IMR-90 (cell line): ENCODE measurements around the gene MROH2A. TPM values are rescaled to one million over a fixed set of nuclear protein-coding genes. Genes with fewer than 3 reads are reported as not detected.

Experiments
- ATAC-seq: fragments of 200-7000 bp; cut with Tn5 transposase; 2 replicates; pipeline ENCODE4 v1.9.1; 2020; ENCODE audit warnings: low read depth, mild to moderate bottlenecking, moderate library complexity
- BruUV-seq: library from RNA; stranded (reverse); fragments of 400-500 nt; replicated peaks from 2 replicates; lab custom pipeline; 2021; lab: Mats Ljungman, UMichigan
- CTCF ChIA-PET: fragments of 300-600 bp; formaldehyde crosslinking; extraction: SDS; loops from one replicate; lab custom pipeline; 2021; ENCODE audit warnings: antibody characterized with exemption; lab: Yijun Ruan, JAX
- POLR2A ChIA-PET: fragments of 300-600 bp; sonication (Branson Sonifier 250); formaldehyde crosslinking; loops from one replicate; lab custom pipeline; 2022; ENCODE audit warnings: antibody characterized with exemption; ENCODE audit not compliant: unreplicated experiment; lab: Charles Lee
- DNase-seq: peaks from one replicate; pipeline ENCODE4 v3.0.0; 2013
- H2AFZ ChIP-seq: replicated peaks from 2 replicates; pipeline ENCODE3; 2013; ENCODE audit warnings: low read length, mild to moderate bottlenecking; ENCODE audit not compliant: poor library complexity
- H2AK5ac ChIP-seq: 2 replicates; pipeline ENCODE4 v1.6.1; 2013; ENCODE audit warnings: low read depth, low read length, inconsistent platforms
- H2AK9ac ChIP-seq: replicated peaks from 2 replicates; pipeline ENCODE3; 2013; ENCODE audit warnings: mild to moderate bottlenecking, low read depth, low read length, moderate library complexity; ENCODE audit not compliant: poor library complexity
- H2BK120ac ChIP-seq: 2 replicates; pipeline ENCODE4 v1.6.1; 2013; ENCODE audit warnings: low read depth, low read length, inconsistent platforms
- H2BK15ac ChIP-seq: 3 replicates; pipeline ENCODE4 v1.6.1; 2013; ENCODE audit warnings: low read depth, low read length, inconsistent platforms
- H2BK20ac ChIP-seq: 2 replicates; pipeline ENCODE4 v1.6.1; 2013; ENCODE audit warnings: low read depth, mild to moderate bottlenecking, inconsistent platforms, low read length, moderate library complexity
- H2BK5ac ChIP-seq: 2 replicates; pipeline ENCODE4 v1.6.1; 2013; ENCODE audit warnings: mild to moderate bottlenecking, low read depth, low read length, inconsistent platforms; ENCODE audit not compliant: poor library complexity, severe bottlenecking
- H3K14ac ChIP-seq: replicated peaks from 2 replicates; pipeline ENCODE4 v1.6.1; 2013; ENCODE audit warnings: low read depth, low read length, inconsistent platforms
- H3K18ac ChIP-seq: 2 replicates; pipeline ENCODE4 v1.6.1; 2013; ENCODE audit warnings: low read depth, low read length, control low read depth
- H3K23ac ChIP-seq: 2 replicates; pipeline ENCODE4 v1.6.1; 2013; ENCODE audit warnings: low read depth, low read length, inconsistent platforms
- H3K27ac ChIP-seq: 2 replicates; pipeline ENCODE4 v1.5.1; 2013; ENCODE audit warnings: mild to moderate bottlenecking, control low read depth, low read length; ENCODE audit not compliant: insufficient read depth
- H3K27me3 ChIP-seq: 2 replicates; pipeline ENCODE4 v1.6.1; 2013; ENCODE audit warnings: low read length; ENCODE audit not compliant: control insufficient read depth, insufficient read depth
- H3K36me3 ChIP-seq: 2 replicates; pipeline ENCODE4 v1.6.1; 2013; ENCODE audit warnings: low read length, mixed read lengths; ENCODE audit not compliant: control insufficient read depth, insufficient read depth
- H3K4ac ChIP-seq: 2 replicates; pipeline ENCODE4 v1.6.1; 2013; ENCODE audit warnings: low read depth, low read length, inconsistent platforms
- H3K4me1 ChIP-seq: 2 replicates; pipeline ENCODE4 v1.6.1; 2013; ENCODE audit warnings: low read length, mixed read lengths; ENCODE audit not compliant: control insufficient read depth, insufficient read depth
- H3K4me2 ChIP-seq: 2 replicates; pipeline ENCODE4 v1.6.1; 2013; ENCODE audit warnings: low read depth, mild to moderate bottlenecking, control low read depth, low read length, moderate library complexity
- H3K4me3 ChIP-seq: 2 replicates; pipeline ENCODE4 v1.5.1; 2013; ENCODE audit warnings: low read depth, mild to moderate bottlenecking, control low read depth, low read length, moderate library complexity; ENCODE audit not compliant: insufficient read depth
- H3K56ac ChIP-seq: 2 replicates; pipeline ENCODE4 v1.6.1; 2013; ENCODE audit warnings: low read length, inconsistent platforms; ENCODE audit not compliant: insufficient read depth; ENCODE audit errors: extremely low read depth
- H3K79me1 ChIP-seq, 2 experiments: 2 replicates each; pipeline ENCODE4 v1.6.1; 2013; ENCODE audit warnings: low read length in 2 of 2, inconsistent platforms in 1 of 2, low read depth in 1 of 2
- H3K9ac ChIP-seq: 2 replicates; pipeline ENCODE4 v1.6.1; 2013; ENCODE audit warnings: low read depth, low read length, control low read depth
- H3K9me1 ChIP-seq: 2 replicates; pipeline ENCODE4 v1.6.1; 2013; ENCODE audit warnings: low read length, inconsistent platforms; ENCODE audit not compliant: insufficient read depth
- H3K9me3 ChIP-seq: 2 replicates; pipeline ENCODE4 v1.6.1; 2013; ENCODE audit warnings: low read length; ENCODE audit not compliant: control insufficient read depth, insufficient read depth
- H4K20me1 ChIP-seq: 2 replicates; pipeline ENCODE4 v1.6.1; 2013; ENCODE audit warnings: low read length, inconsistent platforms; ENCODE audit not compliant: insufficient read depth
- H4K5ac ChIP-seq: 2 replicates; pipeline ENCODE4 v1.6.1; 2013; ENCODE audit warnings: mild to moderate bottlenecking, low read depth, low read length, control low read depth
- H4K8ac ChIP-seq, 2 experiments: 2 replicates each; pipeline ENCODE4 v1.6.1; 2013; ENCODE audit warnings: low read depth in 2 of 2, low read length in 2 of 2, control low read depth in 1 of 2, inconsistent platforms in 1 of 2
- H4K91ac ChIP-seq: 2 replicates; pipeline ENCODE4 v1.6.1; 2013; ENCODE audit warnings: low read depth, low read length, inconsistent platforms; ENCODE audit not compliant: insufficient read depth
- BHLHE40 ChIP-seq: fragments of 150-350 bp; IDR thresholded peaks from 2 replicates; pipeline ENCODE4 v1.6.1; 2016; ENCODE audit warnings: mild to moderate bottlenecking, low read depth, low read length
- CEBPB ChIP-seq: IDR thresholded peaks from 2 replicates; pipeline ENCODE4 v1.6.1; 2012; ENCODE audit warnings: low read depth, low read length, improper control_type of control experiment
- CHD1 ChIP-seq: IDR thresholded peaks from 2 replicates; pipeline ENCODE4 v1.6.1; 2012; ENCODE audit warnings: low read depth, low read length, improper control_type of control experiment
- CTCF ChIP-seq: conservative IDR thresholded peaks from 2 replicates; pipeline ENCODE4 v1.5.1; 2012; ENCODE audit warnings: mild to moderate bottlenecking, low read depth, low read length, improper control_type of control experiment
- ELK1 ChIP-seq: fragments of 150-350 bp; IDR thresholded peaks from 2 replicates; pipeline ENCODE4 v1.6.1; 2016; ENCODE audit warnings: low read depth, mild to moderate bottlenecking, low read length, moderate library complexity, borderline replicate concordance
- FOS ChIP-seq: fragments of 150-350 bp; IDR thresholded peaks from 2 replicates; pipeline ENCODE4 v1.6.1; 2016; ENCODE audit warnings: low read depth, low read length
- MAFK ChIP-seq: IDR thresholded peaks from 2 replicates; pipeline ENCODE4 v1.6.1; 2012; ENCODE audit warnings: low read depth, low read length, improper control_type of control experiment
- MAZ ChIP-seq: IDR thresholded peaks from 2 replicates; pipeline ENCODE4 v1.6.1; 2012; ENCODE audit warnings: low read depth, mild to moderate bottlenecking, low read length, improper control_type of control experiment, moderate library complexity, borderline replicate concordance
- MXI1 ChIP-seq: IDR thresholded peaks from 2 replicates; pipeline ENCODE4 v1.6.1; 2012; ENCODE audit warnings: low read depth, mild to moderate bottlenecking, low read length, moderate library complexity, borderline replicate concordance
- NFE2L2 ChIP-seq: fragments of 150-350 bp; IDR thresholded peaks from 2 replicates; pipeline ENCODE4 v1.6.1; 2016; ENCODE audit warnings: low read depth, mild to moderate bottlenecking, low read length
- POLR2A ChIP-seq: IDR thresholded peaks from 2 replicates; pipeline ENCODE4 v1.6.1; 2012; ENCODE audit warnings: mild to moderate bottlenecking, low read depth, low read length
- RAD21 ChIP-seq: IDR thresholded peaks from 2 replicates; pipeline ENCODE4 v1.6.1; 2012; ENCODE audit warnings: low read length, improper control_type of control experiment
- RCOR1 ChIP-seq: IDR thresholded peaks from 2 replicates; pipeline ENCODE4 v1.6.1; 2012; ENCODE audit warnings: mild to moderate bottlenecking, low read length, improper control_type of control experiment; ENCODE audit not compliant: insufficient replicate concordance
- RFX5 ChIP-seq: IDR thresholded peaks from 2 replicates; pipeline ENCODE4 v1.8.0; 2012; ENCODE audit warnings: low read depth, mild to moderate bottlenecking, low read length, moderate library complexity
- SMC3 ChIP-seq: fragments of 150-350 bp; IDR thresholded peaks from 2 replicates; pipeline ENCODE4 v1.6.1; 2016; ENCODE audit warnings: low read depth, mild to moderate bottlenecking, antibody characterized with exemption, low read length, moderate library complexity
- USF2 ChIP-seq: fragments of 150-350 bp; IDR thresholded peaks from 2 replicates; pipeline ENCODE4 v1.6.1; 2017; ENCODE audit warnings: mild to moderate bottlenecking, antibody characterized with exemption, low read length, low read depth
- WGBS, 2 experiments: methylation state at CpG; one replicate each; pipeline versions ENCODE4 v1.1.5 to v1.1.7; 2013; ENCODE audit warnings: missing lambda C conversion rate in 2 of 2; ENCODE audit not compliant: insufficient read length in 1 of 2; ENCODE audit errors: extremely low coverage in 2 of 2; 5-methylcytosine and 5-hydroxymethylcytosine counted together
- dilution Hi-C: fragments of 300-500 bp; cut with HindIII; formaldehyde crosslinking; loops from one replicate; pipeline ENCODE4 v1.14.3; 2018; ENCODE audit warnings: low sequenced_read_pairs; ENCODE audit not compliant: unreplicated experiment
- in situ Hi-C: fragments of 300-500 bp; cut with MboI; formaldehyde crosslinking; loops from 3 replicates; pipeline ENCODE4 v1.14.3; 2019; ENCODE audit warnings: low sequenced_read_pairs, inconsistent platforms, mixed read lengths
- intact Hi-C: fragments of 100-400 bp; cut with micrococcal nuclease; formaldehyde crosslinking; loops from 2 replicates; pipeline ENCODE4 v1.10.0; 2022
- polyA plus RNA-seq, 3 experiments: library from polyadenylated mRNA; depleted of rRNA; stranded (reverse); fragments of >200 nt; gene quantifications; 2 replicates each; pipeline ENCODE4 v1.2.3, GENCODE V29; 2012; ENCODE audit warnings: low replicate concordance in 1 of 3
- total RNA-seq: library from RNA; depleted of rRNA; stranded (reverse); fragments of >200 nt; gene quantifications from 2 replicates; pipeline ENCODE4 v1.2.3, GENCODE V29; 2012

MROH2A gene
- total and polyA plus RNA-seq, 2 of the 4 experiments (the other 2 are of a cell fraction), result not detected

- Histone ChIP-seq H2AK5ac (no peak overlapping the region), H4K8ac (no peak overlapping the region), H3K9me3 (no peaks in the 10 kb centered on the region), H3K4me3 (no peak overlapping the region), H3K36me3 (no peaks in the 10 kb centered on the region), H4K91ac (no peak overlapping the region), H3K23ac (no peak overlapping the region), H4K5ac (no peak overlapping the region), H3K9ac (no peak overlapping the region), H2AK9ac (peak overlapping the region; percentile 66), H4K20me1 (no peaks in the 10 kb centered on the region), H3K4ac (no peak overlapping the region), H3K14ac (no peak overlapping the region), H3K56ac (no peak overlapping the region), H3K4me2 (no peak overlapping the region), H3K27ac (no peak overlapping the region), H3K4me1 (peaks cover 6% of the 10 kb centered on the region), H3K18ac (no peak overlapping the region), H3K79me1 (no peaks in the 10 kb centered on the region), H2BK20ac (no peak overlapping the region), H3K9me1 (0 out of 2 replicates have a peak, but pooled peaks cover 5% of the 10 kb centered on the region), H2BK15ac (no peak overlapping the region), H3K27me3 (no peaks in the 10 kb centered on the region), H2BK5ac (no peak overlapping the region), H2BK120ac (no peak overlapping the region), H2AFZ (no peak overlapping the region)
- in situ Hi-C loops (no loop called here), intact Hi-C loops (no loop called here), dilution Hi-C loops (no loop called here)
- POLR2A ChIA-PET, result no interaction called here
- DNase-seq (no peak), ATAC-seq (no peak)
- CTCF ChIA-PET, result no interaction called here
- no TSS peak for BruUV-seq
- 76% methylated on average over 6 of the region's 9 CpGs; no CpG with 5 or more reads in 1 of the 2 experiments for WGBS, 2 experiments
- TF ChIP-seq CTCF (no peak), CHD1 (no peak), POLR2A (no peak), RCOR1 (no peak), CEBPB (no peak), MXI1 (no peak), ELK1 (no peak), BHLHE40 (no peak), SMC3 (no peak), RFX5 (no peak), MAZ (no peak), RAD21 (no peak), FOS (no peak), USF2 (no peak), NFE2L2 (no peak), MAFK (no peak)
These were observed 8.9 kb upstream of the MROH2A start for GRCh38 chr2:233769260-233769659.
